Neural progenitor cell (in vitro differentiated cells): ENCODE data around the gene KNL1. TPM values are rescaled to one million over a fixed set of nuclear protein-coding genes. Genes with fewer than 3 reads are reported as not detected.

ENCODE experiments used
- DNase-seq: peaks from one replicate; pipeline ENCODE4 v3.0.0-alpha.2; 2016; ENCODE audit warnings: low spot score
- H2AFZ ChIP-seq: fragments of 200-600 bp; sonication (generic); replicated peaks from 2 replicates; pipeline ENCODE4 v1.6.1; 2016; ENCODE audit warnings: antibody characterized with exemption
- H3F3A ChIP-seq: fragments of 200-600 bp; sonication (generic); 2 replicates; pipeline ENCODE4 v1.6.1; 2016; ENCODE audit warnings: antibody characterized with exemption, low read depth
- H3K27ac ChIP-seq: fragments of 200-600 bp; sonication (generic); 2 replicates; pipeline ENCODE4 v1.5.1; 2016; ENCODE audit warnings: mild to moderate bottlenecking
- H3K27me3 ChIP-seq: fragments of 200-600 bp; sonication (generic); 2 replicates; pipeline ENCODE4 v1.6.1; 2016; ENCODE audit warnings: mild to moderate bottlenecking, moderate library complexity
- H3K36me3 ChIP-seq: fragments of 200-600 bp; sonication (generic); 2 replicates; pipeline ENCODE4 v1.5.1; 2016
- H3K4me1 ChIP-seq: fragments of 200-600 bp; sonication (generic); 2 replicates; pipeline ENCODE4 v1.6.1; 2016; ENCODE audit warnings: mixed run types
- H3K4me2 ChIP-seq: fragments of 200-600 bp; sonication (generic); 2 replicates; pipeline ENCODE4 v1.6.1; 2016
- H3K4me3 ChIP-seq: fragments of 200-600 bp; sonication (generic); 2 replicates; pipeline ENCODE4 v1.5.1; 2016
- H3K79me2 ChIP-seq: fragments of 200-600 bp; sonication (generic); 2 replicates; pipeline ENCODE4 v1.6.1; 2016; ENCODE audit warnings: low read depth
- H3K9ac ChIP-seq: fragments of 200-600 bp; sonication (generic); 2 replicates; pipeline ENCODE4 v1.6.1; 2016
- H3K9me3 ChIP-seq: fragments of 200-600 bp; sonication (generic); 2 replicates; pipeline ENCODE4 v1.5.1; 2016; ENCODE audit warnings: low read depth
- H4K20me1 ChIP-seq: fragments of 200-600 bp; sonication (generic); 2 replicates; pipeline ENCODE4 v1.6.1; 2016; ENCODE audit warnings: low read depth
- H3K27ac Mint-ChIP-seq: 3 replicates; pipeline ENCODE4 v1.8.0; 2021; ENCODE audit warnings: mixed read lengths
- H3K27me3 Mint-ChIP-seq: 2 replicates; pipeline ENCODE4 v1.8.0; 2022; ENCODE audit warnings: low read depth, mild to moderate bottlenecking, inconsistent platforms, moderate library complexity, mixed read lengths; ENCODE audit not compliant: insufficient read depth
- H3K36me3 Mint-ChIP-seq: 3 replicates; pipeline ENCODE4 v1.8.0; 2021; ENCODE audit warnings: mixed read lengths
- H3K4me1 Mint-ChIP-seq: 3 replicates; pipeline ENCODE4 v1.8.0; 2021; ENCODE audit warnings: mixed read lengths
- H3K4me3 Mint-ChIP-seq: 3 replicates; pipeline ENCODE4 v1.8.0; 2021; ENCODE audit warnings: mild to moderate bottlenecking, moderate library complexity, mixed read lengths
- H3K9me3 Mint-ChIP-seq: 3 replicates; pipeline ENCODE4 v1.8.0; 2020; ENCODE audit warnings: mixed read lengths
- CTCF ChIP-seq: fragments of 200-600 bp; sonication (generic); IDR thresholded peaks from 2 replicates; pipeline ENCODE4 v1.5.1; 2017; ENCODE audit warnings: antibody characterized with exemption, mild to moderate bottlenecking
- EZH2 ChIP-seq: fragments of 200-600 bp; sonication (generic); IDR thresholded peaks from 2 replicates; pipeline ENCODE4 v1.6.1; 2017; ENCODE audit warnings: antibody characterized with exemption, mild to moderate bottlenecking, moderate library complexity
- EZH2phosphoT487 ChIP-seq: fragments of 200-600 bp; sonication (generic); IDR thresholded peaks from 2 replicates; pipeline ENCODE4 v1.6.1; 2017; ENCODE audit warnings: antibody characterized with exemption
- total RNA-seq: library from RNA; depleted of rRNA; stranded (reverse); fragments of >200 nt; gene quantifications from 2 replicates; pipeline ENCODE4 v1.2.3, GENCODE V29; 2015; ENCODE audit warnings: low replicate concordance

The KNL1 gene
- total RNA-seq, 1 donor from 2014 or later = 125 TPM

- Mint-ChIP-seq H3K9me3 (no peaks in the 10 kb centered on the region), H3K27ac (no peak overlapping the region), H3K36me3 (peaks cover 4% of the 10 kb centered on the region), H3K27me3 (no peaks in the 10 kb centered on the region), H3K4me3 (no peak overlapping the region), H3K4me1 (no peaks in the 10 kb centered on the region)
- Histone ChIP-seq H3K27ac (no peak overlapping the region), H3K4me3 (no peak overlapping the region), H3K4me2 (no peak overlapping the region), H2AFZ (no peak overlapping the region), H3K36me3 (no peaks in the 10 kb centered on the region), H3K9me3 (no peaks in the 10 kb centered on the region), H3K4me1 (no peaks in the 10 kb centered on the region), H3K27me3 (no peaks in the 10 kb centered on the region), H4K20me1 (no peaks in the 10 kb centered on the region), H3F3A (no peaks in the 10 kb centered on the region), H3K9ac (no peak overlapping the region), H3K79me2 (peaks cover 23% of the 10 kb centered on the region)
- TF ChIP-seq CTCF (no peak), EZH2phosphoT487 (no peak), EZH2 (no peak)
- DNase-seq = no peak
These were observed 9.9 kb downstream of the KNL1 start for GRCh38 chr15:40603935-40604334.

- Mint-ChIP-seq H3K9me3 (no peaks in the 10 kb centered on the region), H3K4me1 (no peaks in the 10 kb centered on the region), H3K36me3 (peaks cover 8% of the 10 kb centered on the region), H3K27me3 (no peaks in the 10 kb centered on the region), H3K4me3 (no peak overlapping the region), H3K27ac (no peak overlapping the region)
- H3K9ac ChIP-seq = no peak overlapping the region
- H3K79me2 ChIP-seq = no peaks in the 10 kb centered on the region
- H3K36me3 ChIP-seq = peaks cover 11% of the 10 kb centered on the region
- no peak overlapping the region for H3K4me2 ChIP-seq
- H3K4me3 ChIP-seq = no peak overlapping the region
- no peak overlapping the region for H2AFZ ChIP-seq
- no peaks in the 10 kb centered on the region for H3K4me1 ChIP-seq
- H4K20me1 ChIP-seq = no peaks in the 10 kb centered on the region
- H3F3A ChIP-seq = no peaks in the 10 kb centered on the region
- no peak for TF ChIP-seq CTCF
- no peak for TF ChIP-seq EZH2phosphoT487
- TF ChIP-seq EZH2 = no peak
- no peaks in the 10 kb centered on the region for H3K9me3 ChIP-seq
- no peak for DNase-seq
- no peak overlapping the region for H3K27ac ChIP-seq
- no peaks in the 10 kb centered on the region for H3K27me3 ChIP-seq
These were observed 19.0 kb downstream of the KNL1 start for GRCh38 chr15:40613080-40613479.

GRCh38 chr15:40618023-40618422 is 24.0 kb downstream of the KNL1 start:
- H3K4me1 Mint-ChIP-seq = no peaks in the 10 kb centered on the region
- H4K20me1 ChIP-seq = no peaks in the 10 kb centered on the region
- no peak for DNase-seq
- H3K9ac ChIP-seq = no peak overlapping the region
- no peaks in the 10 kb centered on the region for H3K27me3 ChIP-seq
- no peaks in the 10 kb centered on the region for H3K9me3 ChIP-seq
- no peaks in the 10 kb centered on the region for H3F3A ChIP-seq
- no peak overlapping the region for H3K27ac Mint-ChIP-seq
- TF ChIP-seq CTCF (no peak), EZH2 (no peak), EZH2phosphoT487 (no peak)
- peaks cover 4% of the 10 kb centered on the region for H3K36me3 ChIP-seq
- H3K4me2 ChIP-seq = no peak overlapping the region
- no peak overlapping the region for H3K27ac ChIP-seq
- no peak overlapping the region for H2AFZ ChIP-seq
- H3K4me3 ChIP-seq = no peak overlapping the region
- no peaks in the 10 kb centered on the region for H3K9me3 Mint-ChIP-seq
- H3K27me3 Mint-ChIP-seq = no peaks in the 10 kb centered on the region
- H3K36me3 Mint-ChIP-seq = peaks cover 15% of the 10 kb centered on the region
- H3K79me2 ChIP-seq = no peaks in the 10 kb centered on the region
- H3K4me3 Mint-ChIP-seq = no peak overlapping the region
- H3K4me1 ChIP-seq = no peaks in the 10 kb centered on the region
